Lung (tissue), 12 donors: ENCODE results near the gene PPP6R3. TPM values are rescaled to one million over a fixed set of nuclear protein-coding genes. Genes with fewer than 3 reads are reported as not detected.

Experiments
- ATAC-seq: fragments of 200-7000 bp; cut with Tn5 transposase; one replicate; pipeline ENCODE4 v1.9.1; 2020; ENCODE audit warnings: moderate number of reproducible peaks; ENCODE audit not compliant: insufficient read depth, low FRiP score
- DNase-seq, 3 donors: peaks; one replicate each; pipeline ENCODE4 v3.0.0-alpha.2; 2013 to 2017
- H3K27ac ChIP-seq, 2 donors: one replicate each; pipeline ENCODE4 v1.5.1; 2013; ENCODE audit warnings: mild to moderate bottlenecking in 2 of 2, moderate library complexity in 2 of 2, control low read depth in 1 of 2, inconsistent platforms in 1 of 2, low read depth in 1 of 2, low read length in 1 of 2
- H3K27me3 ChIP-seq, 3 donors: one replicate each; pipeline ENCODE4 v1.5.1; 2013; ENCODE audit warnings: low read length in 2 of 3; ENCODE audit not compliant: control insufficient read depth in 3 of 3, insufficient read depth in 3 of 3
- H3K36me3 ChIP-seq, 4 donors: one replicate each; pipeline ENCODE4 v1.5.1; 2013; ENCODE audit warnings: low read length in 4 of 4, mild to moderate bottlenecking in 1 of 4, moderate library complexity in 1 of 4; ENCODE audit not compliant: control insufficient read depth in 4 of 4, insufficient read depth in 4 of 4
- H3K4me1 ChIP-seq, 5 donors: one replicate each; pipeline ENCODE4 v1.5.1; 2013; ENCODE audit warnings: low read length in 5 of 5, mild to moderate bottlenecking in 2 of 5, moderate library complexity in 1 of 5; ENCODE audit not compliant: control insufficient read depth in 5 of 5, insufficient read depth in 5 of 5
- H3K4me3 ChIP-seq: one replicate; pipeline ENCODE4 v1.5.1; 2013; ENCODE audit warnings: mild to moderate bottlenecking, control low read depth, moderate library complexity
- H3K9ac ChIP-seq, 2 donors: one replicate each; pipeline ENCODE4 v1.5.1; 2013; ENCODE audit warnings: low read length in 2 of 2, control low read depth in 1 of 2; ENCODE audit not compliant: insufficient read depth in 1 of 2
- H3K9me3 ChIP-seq, 4 donors: one replicate each; pipeline ENCODE4 v1.5.1; 2013; ENCODE audit warnings: low read length in 3 of 4, mild to moderate bottlenecking in 1 of 4, moderate library complexity in 1 of 4; ENCODE audit not compliant: control insufficient read depth in 4 of 4, insufficient read depth in 3 of 4
- CTCF ChIP-seq: IDR thresholded peaks from 2 replicates; pipeline ENCODE4 v1.5.1; 2012; ENCODE audit warnings: mild to moderate bottlenecking; ENCODE audit errors: control extremely low read depth, extremely low read depth
- WGBS, 2 donors: extraction: QIAGEN DNeasy Blood & Tissue Kit; methylation state at CpG; one replicate each; pipeline ENCODE4 v1.1.7; 2013; 5-methylcytosine and 5-hydroxymethylcytosine counted together
- polyA plus RNA-seq, 2 donors: library from polyadenylated mRNA; stranded (reverse); fragments of 200-250 nt; gene quantifications; one replicate each; pipeline ENCODE4 v1.2.1, GENCODE V29; 2013
- total RNA-seq, 2 donors: library from RNA; depleted of rRNA in 1 of 2; stranded (reverse); fragments of >200 nt in 1 of 2; gene quantifications; one replicate each; pipeline ENCODE4 v1.2.1, GENCODE V29; 2014 to 2021
- donor health status: control.
- donor health status: control.
- donor health status: Bipolar disorder and iron deficiency.
- donor health status: healthy.
- donor health status: DM: yes; HTN: yes; CAD: no.

The PPP6R3 gene
- total and polyA plus RNA-seq, 4 donors: 28.5 to 217 (median 60.7) TPM

- no peak overlapping the region for H3K4me3 ChIP-seq
- H3K4me1 ChIP-seq: no peaks in the 10 kb centered on the region
- no peak overlapping the region for H3K9ac ChIP-seq
- no peak overlapping the region for H3K27ac ChIP-seq
- peaks cover 4 to 59% (median 46%) of the 10 kb centered on the region in 4 donors for H3K36me3 ChIP-seq
- no peak for TF ChIP-seq CTCF
- no peak for ATAC-seq
- 100% methylated on average over 2 to 5 of the region's 5 CpGs for WGBS, 2 donors
- DNase-seq: no peak
- H3K9me3 ChIP-seq: peaks cover 0 to 10% (median 5%) of the 10 kb centered on the region in 4 donors
- H3K27me3 ChIP-seq: no peaks in the 10 kb centered on the region
Measured at GRCh38 chr11:68430384-68430783, 30.2 kb upstream of the PPP6R3 start.

GRCh38 chr11:68430801-68431200 lies 29.8 kb upstream of the PPP6R3 start:
- ATAC-seq (no peak), DNase-seq (no peak)
- no peak for TF ChIP-seq CTCF
- Histone ChIP-seq H3K4me3 (no peak overlapping the region), H3K9me3 (peaks cover 0 to 10% (median 5%) of the 10 kb centered on the region in 4 donors), H3K36me3 (peaks cover 4 to 55% (median 44%) of the 10 kb centered on the region in 4 donors), H3K27me3 (no peaks in the 10 kb centered on the region), H3K4me1 (no peaks in the 10 kb centered on the region), H3K9ac (no peak overlapping the region), H3K27ac (no peak overlapping the region)
- WGBS, 2 donors: 86% methylated on average over 3 of the region's 3 CpGs

GRCh38 chr11:68431984-68432645 lies 28.4 kb upstream of the PPP6R3 start:
- peaks cover 0 to 5% (median 0%) of the 10 kb centered on the region in 5 donors for H3K4me1 ChIP-seq
- no peak for DNase-seq
- H3K9ac ChIP-seq: no peak overlapping the region
- no peak overlapping the region for H3K27ac ChIP-seq
- ATAC-seq: no peak
- H3K36me3 ChIP-seq: peaks cover 4 to 48% (median 35%) of the 10 kb centered on the region in 4 donors
- H3K9me3 ChIP-seq: peaks cover 0 to 10% (median 5%) of the 10 kb centered on the region in 4 donors
- TF ChIP-seq CTCF: no peak
- H3K4me3 ChIP-seq: no peak overlapping the region
- WGBS, 2 donors: 90% methylated on average over 24 of the region's 24 CpGs
- no peaks in the 10 kb centered on the region for H3K27me3 ChIP-seq
